Mucosa of descending colon (tissue), 3 donors: ENCODE measurements around the gene IL3RA. TPM values are rescaled to one million over a fixed set of nuclear protein-coding genes. Genes with fewer than 3 reads are reported as not detected.
"Not testable (repeated sequence)": the region's sequence is repeated elsewhere in the genome, so short reads cannot be mapped to it uniquely, and the experiment has no call there.

ENCODE experiments used
- ATAC-seq: fragments of 200-7000 bp; cut with Tn5 transposase; one replicate; pipeline ENCODE4 v1.9.1; 2020; ENCODE audit warnings: mild to moderate bottlenecking, moderate library complexity
- DNase-seq, 3 donors: peaks; one replicate each; pipeline ENCODE4 v3.0.0-alpha.2; 2020
- H3K36me3 ChIP-seq: fragments of 200-600 bp; one replicate; pipeline ENCODE4 v1.8.0; 2021; ENCODE audit warnings: low read depth, mild to moderate bottlenecking
- H3K4me1 ChIP-seq: fragments of 200-600 bp; one replicate; pipeline ENCODE4 v1.8.0; 2021; ENCODE audit warnings: low read depth, mild to moderate bottlenecking
- H3K4me3 ChIP-seq: fragments of 200-600 bp; one replicate; pipeline ENCODE4 v1.8.0; 2021; ENCODE audit warnings: mild to moderate bottlenecking
- H3K9me3 ChIP-seq: fragments of 200-600 bp; one replicate; pipeline ENCODE4 v1.8.0; 2021; ENCODE audit warnings: mild to moderate bottlenecking
- intact Hi-C, 2 donors: fragments of 100-400 bp; cut with DNase I in 1 of 2; cut with micrococcal nuclease in 1 of 2; formaldehyde crosslinking; loops; one replicate each; pipeline versions ENCODE4 v1.11.0 to v1.11.1; 2022; cut with DNase I, micrococcal nuclease
- microRNA-seq: library from miRNA; unstranded; fragments of <30 nt; microRNA quantifications from one replicate; pipeline ENCODE4, GENCODE V29; 2019
- total RNA-seq, 3 donors: library from RNA; stranded (reverse); fragmentation: NEBNext Ultra II Directional in 2 of 3; extraction: Animal tissue kit (Norgen Biotek cat#: 25700) in 2 of 3; gene quantifications; one replicate each; pipeline versions ENCODE4 v1.2.1 to v1.2.4, GENCODE V29; 2021 to 2023
- TF ChIP-seq, protein P1 (sequence below): fragments of 200-600 bp; IDR thresholded peaks from one replicate; pipeline ENCODE4 v1.8.0; 2022; ENCODE audit warnings: antibody characterized with exemption, mild to moderate bottlenecking
- donor health status: DM: no; HTN: no; CAD: no; lungs with moderate emphysema.
- donor health status: DM: no; HTN: no; CAD: no.
- donor health status: DM: no; HTN: yes; CAD: no.

IL3RA gene
- total RNA-seq, 3 donors from 2014 or later = 6.3 to 11.6 (median 8.5) TPM

GRCh38 chrX:1424147-1424851 lies 87.7 kb downstream of the IL3RA start:
- Histone ChIP-seq H3K4me1 (no peaks in the 10 kb centered on the region), H3K9me3 (peaks cover 14% of the 10 kb centered on the region), H3K4me3 (no peak overlapping the region), H3K36me3 (no peaks in the 10 kb centered on the region)
- no peak for DNase-seq
- intact Hi-C loops = no loop called here
- TF ChIP-seq, protein P1, sequence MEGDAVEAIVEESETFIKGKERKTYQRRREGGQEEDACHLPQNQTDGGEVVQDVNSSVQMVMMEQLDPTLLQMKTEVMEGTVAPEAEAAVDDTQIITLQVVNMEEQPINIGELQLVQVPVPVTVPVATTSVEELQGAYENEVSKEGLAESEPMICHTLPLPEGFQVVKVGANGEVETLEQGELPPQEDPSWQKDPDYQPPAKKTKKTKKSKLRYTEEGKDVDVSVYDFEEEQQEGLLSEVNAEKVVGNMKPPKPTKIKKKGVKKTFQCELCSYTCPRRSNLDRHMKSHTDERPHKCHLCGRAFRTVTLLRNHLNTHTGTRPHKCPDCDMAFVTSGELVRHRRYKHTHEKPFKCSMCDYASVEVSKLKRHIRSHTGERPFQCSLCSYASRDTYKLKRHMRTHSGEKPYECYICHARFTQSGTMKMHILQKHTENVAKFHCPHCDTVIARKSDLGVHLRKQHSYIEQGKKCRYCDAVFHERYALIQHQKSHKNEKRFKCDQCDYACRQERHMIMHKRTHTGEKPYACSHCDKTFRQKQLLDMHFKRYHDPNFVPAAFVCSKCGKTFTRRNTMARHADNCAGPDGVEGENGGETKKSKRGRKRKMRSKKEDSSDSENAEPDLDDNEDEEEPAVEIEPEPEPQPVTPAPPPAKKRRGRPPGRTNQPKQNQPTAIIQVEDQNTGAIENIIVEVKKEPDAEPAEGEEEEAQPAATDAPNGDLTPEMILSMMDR = no peak
- no peak for ATAC-seq

GRCh38 chrX:1425381-1425780 lies 88.8 kb downstream of the IL3RA start:
- Histone ChIP-seq H3K9me3 (peaks cover 14% of the 10 kb centered on the region), H3K4me1 (no peaks in the 10 kb centered on the region), H3K36me3 (no peaks in the 10 kb centered on the region), H3K4me3 (no peak overlapping the region)
- intact Hi-C loops = no loop called here
- TF ChIP-seq, protein P1 = no peak
- no peak for ATAC-seq
- DNase-seq = peak in 2 of 3 donors; percentile 3 to 10

GRCh38 chrX:1426321-1426720 lies 89.7 kb downstream of the IL3RA start:
- H3K4me3 ChIP-seq, ATAC-seq, intact Hi-C loops, H3K36me3 ChIP-seq, H3K4me1 ChIP-seq: not testable (repeated sequence)
- DNase-seq = peak in 2 of 3 donors; percentile 6 to 21
- H3K9me3 ChIP-seq = peaks cover 14% of the 10 kb centered on the region

GRCh38 chrX:1427756-1428155 lies 91.2 kb downstream of the IL3RA start:
- DNase-seq (peak in 2 of 3 donors; percentile 14 to 41), ATAC-seq (no peak)
- intact Hi-C loops = no loop called here

DNA sequence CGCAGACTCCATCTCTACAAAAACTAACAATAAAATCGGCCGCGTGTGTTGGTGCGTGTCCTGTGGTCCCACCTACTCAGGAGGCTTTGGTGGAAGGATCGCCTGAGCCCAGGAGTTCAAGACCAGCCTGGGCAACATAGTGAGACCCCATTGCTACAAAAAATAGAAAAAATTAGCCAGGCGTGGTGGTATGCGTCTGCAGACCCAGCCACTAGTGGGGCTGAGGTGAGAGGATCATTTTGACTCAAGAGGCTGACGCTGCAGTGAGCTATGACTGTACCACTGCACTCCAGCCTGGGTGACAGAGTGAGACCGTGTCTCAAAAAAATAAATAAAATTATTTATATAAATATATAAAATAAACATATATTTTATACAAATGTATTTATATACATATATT lies 93.9 kb downstream of the IL3RA start:
- TF ChIP-seq, protein P1 = no peak
- H3K36me3 ChIP-seq = no peaks in the 10 kb centered on the region
- H3K4me1 ChIP-seq = no peaks in the 10 kb centered on the region
- intact Hi-C loops = no loop called here
- ATAC-seq (no peak), DNase-seq (no peak)
- H3K9me3 ChIP-seq = no peaks in the 10 kb centered on the region
- no peak overlapping the region for H3K4me3 ChIP-seq

More at GRCh38 chrX:1427756-1428155, 91.2 kb downstream of the IL3RA start:
- TF ChIP-seq, protein P1 = no peak
- Histone ChIP-seq H3K36me3 (no peaks in the 10 kb centered on the region), H3K9me3 (peaks cover 4% of the 10 kb centered on the region), H3K4me1 (no peaks in the 10 kb centered on the region), H3K4me3 (no peak overlapping the region)

Small RNA genes lying within 50 kb of the gene (microRNA-seq; reads per million reads assigned to microRNA genes)
- not detected for gene MIR3690

Other genes starting within 250 kb of the IL3RA start
- under 1 TPM in 2 of 3 donors, not detected in 1; 0.31 to 0.63 TPM for gene CRLF2, start 124.1 kb upstream of the IL3RA start, total RNA-seq
- gene CSF2RA, start 68.0 kb upstream of the IL3RA start, total RNA-seq = 1 to 10 TPM; 3.3 to 5.5 (median 4.5) TPM
- 100 to 1,000 TPM; 435 to 455 (median 450) TPM for gene SLC25A6, start 55.3 kb downstream of the IL3RA start, total RNA-seq
- gene ASMTL, start 116.1 kb downstream of the IL3RA start, total RNA-seq = 10 to 100 TPM; 15.6 to 32.0 (median 18.8) TPM
- 1 to 10 TPM in 2 of 3 donors, under 1 TPM in 1; 0.87 to 2.0 (median 2.0) TPM for gene P2RY8, start 200.4 kb downstream of the IL3RA start, total RNA-seq